A673 (cell line): Measurements from ENCODE around the gene MST1R.

Source experiments
- CTCF ChIP-seq: fragments of 300-800, 200-600 bp; sonication (generic); conservative IDR thresholded peaks from 2 replicates; pipeline ENCODE4 v1.5.1; 2017; ENCODE audit warnings: low read depth, mild to moderate bottlenecking, antibody characterized with exemption, low read length, moderate library complexity, mixed read lengths
- EZH2 ChIP-seq: fragments of 200-600 bp; sonication (generic); IDR thresholded peaks from 2 replicates; pipeline ENCODE4 v1.6.1; 2017; ENCODE audit warnings: borderline replicate concordance, low read depth, mild to moderate bottlenecking, mixed read lengths, antibody characterized with exemption, low read length; ENCODE audit not compliant: poor library complexity, severe bottlenecking

GRCh38 chr3:49855662-49856061 is 48.0 kb downstream of the MST1R start:
- TF ChIP-seq CTCF (no peak), EZH2 (no peak)
